ENCODE results near the gene TFPT. TPM values are rescaled to one million over a fixed set of nuclear protein-coding genes. Genes with fewer than 3 reads are reported as not detected.

Gene TFPT
- total RNA-seq (ENCODE audit: low replicate concordance): 14.4 and 28.5 TPM in 2 replicates

GRCh38 chr19:54115109-54116063 lies at the start of gene TFPT, which contains the start of gene PRPF31:
TSS of gene TFPT (minus strand) at chr19:54115657. CDS start at chr19:54115269, 388 bp downstream.
TSS of gene PRPF31 (plus strand) at chr19:54115754. CDS start at chr19:54118279, 2,525 bp downstream.

GRCh38 chr19:54159352-54160181 lies 44.1 kb upstream of the TFPT start, which contains the start of gene LENG1:
TSS of gene LENG1 (minus strand) at chr19:54159721. CDS start at chr19:54159695, 26 bp downstream.

GRCh38 chr19:54137699-54138488 lies 22.4 kb upstream of the TFPT start, which contains the start of gene CNOT3:
TSS of gene CNOT3 (plus strand) at chr19:54137762. CDS start at chr19:54142979, 5,217 bp downstream.

GRCh38 chr19:54102421-54103169 lies 12.9 kb downstream of the TFPT start, which contains the start of gene NDUFA3:
TSS of gene NDUFA3 (plus strand) at chr19:54102855. CDS start at chr19:54102879, 24 bp downstream.

GRCh38 chr19:54100561-54100960 lies 14.9 kb downstream of the TFPT start, which contains the start of gene OSCAR:
TSS of gene OSCAR (minus strand) at chr19:54100803. CDS start at chr19:54100792, 11 bp downstream.

GRCh38 chr19:54081032-54081431 lies 34.4 kb downstream of the TFPT start, which contains the start of gene TARM1:
TSS of gene TARM1 (minus strand) at chr19:54081365. CDS start at chr19:54081340, 25 bp downstream.

GRCh38 chr19:54063350-54064116 lies 51.9 kb downstream of the TFPT start, which contains the start of gene VSTM1:
TSS of gene VSTM1 (minus strand) at chr19:54063897. CDS start at chr19:54063777, 120 bp downstream.

Other genes with a start within 250 kb of the TFPT start
- 1.2 and 10.9 TPM in 2 replicates for gene MYADM, start 247.8 kb downstream of the TFPT start, total RNA-seq (ENCODE audit: low replicate concordance)
- 0.23 TPM in 1 of 2 replicates, not detected in the other for gene PRKCG, start 233.5 kb downstream of the TFPT start, total RNA-seq (ENCODE audit: low replicate concordance)
- gene CACNG7, start 206.4 kb downstream of the TFPT start, total RNA-seq (ENCODE audit: low replicate concordance): 0.47 and 2.0 TPM in 2 replicates
- 0.23 and 3.0 TPM in 2 replicates for gene CACNG8, start 152.7 kb downstream of the TFPT start, total RNA-seq (ENCODE audit: low replicate concordance)
- 0.12 and 6.3 TPM in 2 replicates for gene CACNG6, start 124.0 kb downstream of the TFPT start, total RNA-seq (ENCODE audit: low replicate concordance)
- not detected in 2 replicates for gene VSTM1, start 51.8 kb downstream of the TFPT start, total RNA-seq (ENCODE audit: low replicate concordance)
- not detected in 2 replicates for gene TARM1, start 34.3 kb downstream of the TFPT start, total RNA-seq (ENCODE audit: low replicate concordance)
- gene OSCAR, start 14.9 kb downstream of the TFPT start, total RNA-seq (ENCODE audit: low replicate concordance): 0.12 and 1.2 TPM in 2 replicates
- gene NDUFA3, start 12.8 kb downstream of the TFPT start, total RNA-seq (ENCODE audit: low replicate concordance): 19.7 and 24.4 TPM in 2 replicates
- 62.4 and 62.5 TPM in 2 replicates for gene PRPF31, start 97 bp upstream of the TFPT start, total RNA-seq (ENCODE audit: low replicate concordance)
- gene CNOT3, start 22.1 kb upstream of the TFPT start, total RNA-seq (ENCODE audit: low replicate concordance): 9.1 and 10.5 TPM in 2 replicates
- 2.3 and 6.5 TPM in 2 replicates for gene LENG1, start 44.1 kb upstream of the TFPT start, total RNA-seq (ENCODE audit: low replicate concordance)
- gene TMC4, start 57.5 kb upstream of the TFPT start, total RNA-seq (ENCODE audit: low replicate concordance): 0.15 TPM in 1 of 2 replicates, not detected in the other
- 7.8 and 27.6 TPM in 2 replicates for gene MBOAT7, start 73.9 kb upstream of the TFPT start, total RNA-seq (ENCODE audit: low replicate concordance)
- gene TSEN34, start 75.7 kb upstream of the TFPT start, total RNA-seq (ENCODE audit: low replicate concordance): 14.4 and 56.0 TPM in 2 replicates
- 975 and 2,995 TPM in 2 replicates for gene RPS9, start 85.2 kb upstream of the TFPT start, total RNA-seq (ENCODE audit: low replicate concordance)
- not detected in 2 replicates for gene LILRB3, start 107.3 kb upstream of the TFPT start, total RNA-seq (ENCODE audit: low replicate concordance)
- gene LILRA6, start 127.1 kb upstream of the TFPT start, total RNA-seq (ENCODE audit: low replicate concordance): not detected in 2 replicates
- gene LILRB5, start 141.6 kb upstream of the TFPT start, total RNA-seq (ENCODE audit: low replicate concordance): not detected in 2 replicates
- not detected in 2 replicates for gene LILRB2, start 165.5 kb upstream of the TFPT start, total RNA-seq (ENCODE audit: low replicate concordance)
- gene LILRA5, start 197.5 kb upstream of the TFPT start, total RNA-seq (ENCODE audit: low replicate concordance): not detected in 2 replicates
- gene LILRA4, start 223.5 kb upstream of the TFPT start, total RNA-seq (ENCODE audit: low replicate concordance): not detected in 2 replicates
- not detected in 2 replicates for gene LAIR1, start 249.3 kb upstream of the TFPT start, total RNA-seq (ENCODE audit: low replicate concordance)

Measured in smooth muscle cell of the coronary artery (primary cell).